Smooth muscle cell (in vitro differentiated cells): ENCODE results near the gene AGO4. TPM values are rescaled to one million over a fixed set of nuclear protein-coding genes. Genes with fewer than 3 reads are reported as not detected.

Experiments
- DNase-seq: peaks from one replicate; lab custom pipeline; 2025; ENCODE audit not compliant: unreplicated experiment; lab: John Stamatoyannopoulos, UW
- H2AFZ ChIP-seq: fragments of 200-600 bp; sonication (generic); 2 replicates; pipeline ENCODE4 v1.6.0; 2016; ENCODE audit warnings: antibody characterized with exemption, low read depth, mild to moderate bottlenecking
- H3F3A ChIP-seq: fragments of 200-600 bp; sonication (generic); 2 replicates; pipeline ENCODE4 v1.6.0; 2017; ENCODE audit warnings: antibody characterized with exemption, low read depth
- H3K27ac ChIP-seq: fragments of 200-600 bp; sonication (generic); 2 replicates; pipeline ENCODE4 v1.5.1; 2016; ENCODE audit warnings: low read depth, mild to moderate bottlenecking
- H3K27me3 ChIP-seq: fragments of 200-600 bp; sonication (generic); 2 replicates; pipeline ENCODE4 v1.6.1; 2016; ENCODE audit warnings: low read depth, mild to moderate bottlenecking
- H3K36me3 ChIP-seq: fragments of 200-600 bp; sonication (generic); 2 replicates; pipeline ENCODE4 v1.5.1; 2016; ENCODE audit warnings: low read depth
- H3K4me1 ChIP-seq: fragments of 200-600 bp; sonication (generic); 2 replicates; pipeline ENCODE4 v1.5.1; 2016; ENCODE audit warnings: low read depth
- H3K4me2 ChIP-seq: fragments of 200-600 bp; sonication (generic); 2 replicates; pipeline ENCODE4 v1.6.0; 2016; ENCODE audit warnings: mild to moderate bottlenecking
- H3K4me3 ChIP-seq: fragments of 200-600 bp; sonication (generic); 2 replicates; pipeline ENCODE4 v1.5.1; 2016; ENCODE audit warnings: mild to moderate bottlenecking
- H3K79me2 ChIP-seq: fragments of 200-600 bp; sonication (generic); 2 replicates; pipeline ENCODE4 v1.6.0; 2016; ENCODE audit warnings: low read depth, mild to moderate bottlenecking
- H3K9ac ChIP-seq: fragments of 200-600 bp; sonication (generic); 2 replicates; pipeline ENCODE4 v1.6.0; 2016; ENCODE audit warnings: low read depth
- H3K9me3 ChIP-seq: fragments of 200-600 bp; sonication (generic); replicated peaks from 2 replicates; pipeline ENCODE4 v1.5.1; 2016; ENCODE audit warnings: low read depth
- H4K20me1 ChIP-seq: fragments of 200-600 bp; sonication (generic); 2 replicates; pipeline ENCODE4 v1.6.0; 2016; ENCODE audit warnings: low read depth
- CTCF ChIP-seq: fragments of 200-600 bp; sonication (generic); IDR thresholded peaks from 2 replicates; pipeline ENCODE4 v1.5.1; 2017; ENCODE audit warnings: borderline replicate concordance, mild to moderate bottlenecking, antibody characterized with exemption; ENCODE audit not compliant: insufficient read depth, poor library complexity, severe bottlenecking
- WGBS: methylation state at CpG from one replicate; pipeline ENCODE4 v1.1.7; 2016; ENCODE audit warnings: low lambda C conversion rate; 5-methylcytosine and 5-hydroxymethylcytosine counted together
- polyA plus RNA-seq: library from polyadenylated mRNA; unstranded; fragments of >200 nt; fragmentation: Nextera tagmentation; extraction: Ambion mirVana; gene quantifications from 2 replicates; pipeline ENCODE4 v1.2.1, GENCODE V29; 2016
- total RNA-seq: library from RNA; depleted of rRNA; stranded (reverse); fragments of >200 nt; gene quantifications from 2 replicates; pipeline ENCODE4 v1.2.3, GENCODE V29; 2014

The AGO4 gene
- total and polyA plus RNA-seq, 2 experiments from 2014 or later, result 5.8 to 10.7 TPM

- no peak overlapping the region for H3K9ac ChIP-seq
- H2AFZ ChIP-seq, result no peak overlapping the region
- H3K27ac ChIP-seq, result no peak overlapping the region
- no peaks in the 10 kb centered on the region for H4K20me1 ChIP-seq
- TF ChIP-seq CTCF, result no peak
- H3K4me3 ChIP-seq, result no peak overlapping the region
- no peaks in the 10 kb centered on the region for H3K27me3 ChIP-seq
- H3K79me2 ChIP-seq, result no peaks in the 10 kb centered on the region
- no peaks in the 10 kb centered on the region for H3K9me3 ChIP-seq
- WGBS, result 97% methylated on average over 9 of the region's 9 CpGs
- no peaks in the 10 kb centered on the region for H3F3A ChIP-seq
- DNase-seq, result no peak
- peaks cover 10% of the 10 kb centered on the region for H3K36me3 ChIP-seq
- H3K4me2 ChIP-seq, result no peak overlapping the region
- no peaks in the 10 kb centered on the region for H3K4me1 ChIP-seq
These were observed 93.4 kb downstream of the AGO4 start for GRCh38 chr1:35901235-35901634.

GRCh38 chr1:35902671-35903070 lies 94.9 kb downstream of the AGO4 start:
- Histone ChIP-seq H3F3A (no peaks in the 10 kb centered on the region), H3K27me3 (no peaks in the 10 kb centered on the region), H3K9ac (no peak overlapping the region), H3K4me3 (no peak overlapping the region), H4K20me1 (no peaks in the 10 kb centered on the region), H3K36me3 (peaks cover 5% of the 10 kb centered on the region), H3K79me2 (no peaks in the 10 kb centered on the region), H3K4me1 (no peaks in the 10 kb centered on the region), H2AFZ (no peak overlapping the region), H3K9me3 (no peaks in the 10 kb centered on the region), H3K27ac (no peak overlapping the region), H3K4me2 (no peak overlapping the region)
- no peak for TF ChIP-seq CTCF
- DNase-seq, result no peak
- WGBS, result 91% methylated on average over 2 of the region's 2 CpGs

Other genes starting within 250 kb of the AGO4 start
- gene TFAP2E, start 234.7 kb upstream of the AGO4 start, total RNA-seq, result 0.36 and 1.2 TPM in 2 replicates
- gene TFAP2E, start 234.7 kb upstream of the AGO4 start, polyA plus RNA-seq, result 0.30 and 0.80 TPM in 2 replicates
- gene PSMB2, start 166.5 kb upstream of the AGO4 start, total RNA-seq, result 41.0 and 51.6 TPM in 2 replicates
- gene PSMB2, start 166.5 kb upstream of the AGO4 start, polyA plus RNA-seq, result 105 and 110 TPM in 2 replicates
- gene C1orf216, start 89.1 kb upstream of the AGO4 start, total RNA-seq, result 4.5 and 7.5 TPM in 2 replicates
- gene C1orf216, start 89.1 kb upstream of the AGO4 start, polyA plus RNA-seq, result 9.4 and 9.7 TPM in 2 replicates
- gene CLSPN, start 38.0 kb upstream of the AGO4 start, total RNA-seq, result 2.9 and 4.5 TPM in 2 replicates
- gene CLSPN, start 38.0 kb upstream of the AGO4 start, polyA plus RNA-seq, result 2.4 and 4.7 TPM in 2 replicates
- 10.8 and 15.3 TPM in 2 replicates for gene AGO1, start 75.2 kb downstream of the AGO4 start, total RNA-seq
- gene AGO1, start 75.2 kb downstream of the AGO4 start, polyA plus RNA-seq, result 4.9 and 8.1 TPM in 2 replicates
- gene AGO3, start 123.1 kb downstream of the AGO4 start, total RNA-seq, result 22.6 and 31.6 TPM in 2 replicates
- 14.3 and 22.9 TPM in 2 replicates for gene AGO3, start 123.1 kb downstream of the AGO4 start, polyA plus RNA-seq